ENCODE data around the gene CYP4F2.

- TF ChIP-seq CTCF (IDR thresholded peaks at IDR 0.05) = no peak
- no peak for TF ChIP-seq POLR2A (IDR thresholded peaks at IDR 0.05)
Measured at GRCh38 chr19:15846923-15847322, 51.0 kb downstream of the CYP4F2 start.
